ENCODE measurements around the gene PRX.

The PRX gene

DNA sequence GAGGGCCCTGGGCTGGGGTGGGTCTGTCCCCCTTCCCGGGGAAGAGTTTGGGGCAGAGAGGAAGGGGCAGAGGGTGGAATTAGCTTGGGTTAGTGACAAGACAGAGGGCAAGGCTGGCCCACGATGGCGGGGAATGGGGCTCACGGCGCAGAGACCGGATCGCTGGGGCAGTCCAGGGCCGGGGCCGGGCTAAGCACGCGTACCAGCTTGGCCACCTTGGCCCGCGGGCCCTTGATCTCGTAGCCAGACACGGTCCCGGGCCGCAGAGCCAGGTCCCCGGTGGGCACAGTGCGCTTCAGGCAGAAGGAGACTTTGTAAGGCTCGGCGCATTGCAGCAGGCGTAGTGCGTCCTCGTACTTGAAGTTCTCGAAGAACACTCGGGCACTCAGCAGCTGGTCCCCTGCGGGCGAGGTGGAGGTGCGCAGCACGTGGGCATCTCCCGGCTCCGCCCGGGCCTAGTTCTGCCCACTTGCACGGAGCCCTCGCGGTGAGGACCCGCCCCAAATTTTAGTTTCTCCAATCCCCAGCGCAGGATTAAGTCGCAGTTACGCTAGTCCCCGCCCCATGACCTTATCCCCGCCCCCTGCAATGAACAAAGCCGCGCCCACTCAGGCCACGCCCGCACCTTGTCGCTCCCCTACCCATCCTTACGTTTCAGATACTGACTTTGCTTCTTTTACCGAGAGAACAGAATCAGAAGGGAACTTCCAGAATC, 14.6 kb downstream of the PRX start:
- Histone ChIP-seq H3K4me2 (ENCODE audit: low read length) (no peak overlapping the region), H3K27ac (ENCODE audit: low read depth, low read length, poor library complexity, severe bottlenecking) (no peak overlapping the region), H4K20me1 (ENCODE audit: insufficient read depth, low read length) (no peaks in the 10 kb centered on the region), H3K9me3 (ENCODE audit: low read length) (no peaks in the 10 kb centered on the region), H3K9ac (ENCODE audit: low read length) (no peak overlapping the region), H3K4me1 (ENCODE audit: insufficient read depth, low read length, severe bottlenecking) (peaks cover 5% of the 10 kb centered on the region), H3K9me2 (ENCODE audit: low read depth, low read length) (no peaks in the 10 kb centered on the region), H2AFZ (ENCODE audit: low read length) (no peak overlapping the region), H3K36me3 (ENCODE audit: insufficient read depth, low read length) (no peaks in the 10 kb centered on the region), H3K27me3 (ENCODE audit: insufficient read depth, low read length) (peaks cover 3% of the 10 kb centered on the region), H3F3A (ENCODE audit: insufficient read depth, low read length) (no peaks in the 10 kb centered on the region), H3K4me3 (ENCODE audit: low read depth, low read length, poor library complexity, severe bottlenecking) (no peak overlapping the region), H3K79me2 (ENCODE audit: insufficient read depth, low read length) (no peaks in the 10 kb centered on the region)
- TF ChIP-seq, protein P1, sequence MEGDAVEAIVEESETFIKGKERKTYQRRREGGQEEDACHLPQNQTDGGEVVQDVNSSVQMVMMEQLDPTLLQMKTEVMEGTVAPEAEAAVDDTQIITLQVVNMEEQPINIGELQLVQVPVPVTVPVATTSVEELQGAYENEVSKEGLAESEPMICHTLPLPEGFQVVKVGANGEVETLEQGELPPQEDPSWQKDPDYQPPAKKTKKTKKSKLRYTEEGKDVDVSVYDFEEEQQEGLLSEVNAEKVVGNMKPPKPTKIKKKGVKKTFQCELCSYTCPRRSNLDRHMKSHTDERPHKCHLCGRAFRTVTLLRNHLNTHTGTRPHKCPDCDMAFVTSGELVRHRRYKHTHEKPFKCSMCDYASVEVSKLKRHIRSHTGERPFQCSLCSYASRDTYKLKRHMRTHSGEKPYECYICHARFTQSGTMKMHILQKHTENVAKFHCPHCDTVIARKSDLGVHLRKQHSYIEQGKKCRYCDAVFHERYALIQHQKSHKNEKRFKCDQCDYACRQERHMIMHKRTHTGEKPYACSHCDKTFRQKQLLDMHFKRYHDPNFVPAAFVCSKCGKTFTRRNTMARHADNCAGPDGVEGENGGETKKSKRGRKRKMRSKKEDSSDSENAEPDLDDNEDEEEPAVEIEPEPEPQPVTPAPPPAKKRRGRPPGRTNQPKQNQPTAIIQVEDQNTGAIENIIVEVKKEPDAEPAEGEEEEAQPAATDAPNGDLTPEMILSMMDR (IDR thresholded peaks at IDR 0.05; ENCODE audit: low read length): no peak
- TF ChIP-seq EZH2 (IDR thresholded peaks at IDR 0.05; ENCODE audit: borderline replicate concordance, low read length): no peak

DNA sequence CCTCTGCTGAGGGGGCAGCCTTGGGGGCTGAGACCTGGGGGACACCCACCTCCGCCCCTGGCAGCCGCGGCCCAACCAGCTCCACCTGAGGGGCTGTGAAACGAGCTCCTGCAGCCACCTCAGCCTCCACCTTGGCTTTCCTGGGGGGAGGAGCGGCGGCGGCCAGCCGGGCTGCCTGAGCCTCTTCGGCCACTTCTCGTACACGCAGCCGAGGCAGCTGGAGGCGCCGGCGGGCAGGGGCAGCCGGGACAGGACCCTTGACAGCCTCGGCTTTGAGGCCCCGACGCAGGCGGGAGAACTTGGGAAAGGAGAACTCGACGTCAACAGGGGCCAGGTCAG, 15.6 kb downstream of the PRX start:
- Histone ChIP-seq H3K4me1 (ENCODE audit: insufficient read depth, low read length, severe bottlenecking) (no peaks in the 10 kb centered on the region), H3K9me3 (ENCODE audit: low read length) (no peaks in the 10 kb centered on the region), H3K9ac (ENCODE audit: low read length) (no peak overlapping the region), H3K9me2 (ENCODE audit: low read depth, low read length) (no peaks in the 10 kb centered on the region), H2AFZ (ENCODE audit: low read length) (no peak overlapping the region), H3K27ac (ENCODE audit: low read depth, low read length, poor library complexity, severe bottlenecking) (no peak overlapping the region), H3K27me3 (ENCODE audit: insufficient read depth, low read length) (peaks cover 3% of the 10 kb centered on the region), H3K36me3 (ENCODE audit: insufficient read depth, low read length) (no peaks in the 10 kb centered on the region), H4K20me1 (ENCODE audit: insufficient read depth, low read length) (no peaks in the 10 kb centered on the region), H3F3A (ENCODE audit: insufficient read depth, low read length) (no peaks in the 10 kb centered on the region), H3K4me3 (ENCODE audit: low read depth, low read length, poor library complexity, severe bottlenecking) (no peak overlapping the region), H3K79me2 (ENCODE audit: insufficient read depth, low read length) (no peaks in the 10 kb centered on the region), H3K4me2 (ENCODE audit: low read length) (no peak overlapping the region)
- TF ChIP-seq, protein P1 (IDR thresholded peaks at IDR 0.05; ENCODE audit: low read length): no peak
- TF ChIP-seq EZH2 (IDR thresholded peaks at IDR 0.05; ENCODE audit: borderline replicate concordance, low read length): no peak

DNA sequence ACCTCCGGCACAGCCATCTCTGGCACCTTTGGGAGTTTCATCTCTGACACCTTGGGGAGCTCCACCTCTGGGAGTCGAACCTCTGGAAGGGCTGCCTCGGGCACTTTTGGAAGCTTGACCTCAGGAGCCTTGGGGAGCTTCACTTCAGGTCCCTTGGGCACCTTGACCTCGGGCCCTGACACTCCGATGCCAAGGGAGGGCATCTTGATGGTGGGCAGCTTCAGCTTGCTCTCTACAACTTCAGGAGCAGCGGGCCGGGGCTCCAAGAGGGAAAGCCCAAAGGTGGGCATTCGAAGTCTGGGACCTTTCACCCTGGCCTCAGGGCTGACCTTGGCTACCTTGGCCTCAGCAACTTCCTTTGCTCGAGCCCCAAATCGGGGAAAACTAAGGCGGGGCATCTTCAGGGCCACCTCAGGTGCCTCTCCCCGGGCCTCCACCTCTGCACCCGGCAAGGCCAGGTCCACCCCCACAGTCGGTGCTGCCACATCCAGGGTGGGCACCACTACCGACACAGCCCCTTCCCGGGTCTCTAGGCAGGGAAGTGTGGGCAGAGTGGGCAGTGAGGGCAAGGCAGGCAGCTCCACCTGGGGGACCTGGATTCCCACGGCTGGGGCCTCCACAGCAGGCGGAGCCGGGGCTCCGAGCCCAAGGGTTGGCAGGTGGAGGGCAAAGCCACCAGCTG, 16.2 kb downstream of the PRX start:
- Histone ChIP-seq H4K20me1 (ENCODE audit: insufficient read depth, low read length) (no peaks in the 10 kb centered on the region), H3K36me3 (ENCODE audit: insufficient read depth, low read length) (no peaks in the 10 kb centered on the region), H3K4me1 (ENCODE audit: insufficient read depth, low read length, severe bottlenecking) (no peaks in the 10 kb centered on the region), H3K4me2 (ENCODE audit: low read length) (no peak overlapping the region), H3K79me2 (ENCODE audit: insufficient read depth, low read length) (no peaks in the 10 kb centered on the region), H3K9ac (ENCODE audit: low read length) (no peak overlapping the region), H2AFZ (ENCODE audit: low read length) (no peak overlapping the region), H3K27ac (ENCODE audit: low read depth, low read length, poor library complexity, severe bottlenecking) (no peak overlapping the region), H3K9me2 (ENCODE audit: low read depth, low read length) (no peaks in the 10 kb centered on the region), H3F3A (ENCODE audit: insufficient read depth, low read length) (no peaks in the 10 kb centered on the region), H3K27me3 (ENCODE audit: insufficient read depth, low read length) (peaks cover 3% of the 10 kb centered on the region), H3K9me3 (ENCODE audit: low read length) (no peaks in the 10 kb centered on the region), H3K4me3 (ENCODE audit: low read depth, low read length, poor library complexity, severe bottlenecking) (no peak overlapping the region)
- TF ChIP-seq EZH2 (IDR thresholded peaks at IDR 0.05; ENCODE audit: borderline replicate concordance, low read length): no peak
- TF ChIP-seq, protein P1 (IDR thresholded peaks at IDR 0.05; ENCODE audit: low read length): no peak

Data from OCI-LY1 (cell line).